Astrocyte of the cerebellum (primary cell): ENCODE results near the gene NXN.
A peak's percentile ranks its signal among the peaks of the same experiment; 100 is the strongest.
"Not testable (repeated sequence)": the region's sequence is repeated elsewhere in the genome, so short reads cannot be mapped to it uniquely, and the experiment has no call there.

Experiments used
- DNase-seq: peaks from one replicate; pipeline ENCODE4 v3.0.0-alpha.2; 2011; ENCODE audit warnings: low read depth
- H3K4me3 ChIP-seq: 2 replicates; pipeline ENCODE4 v1.5.1; 2011; ENCODE audit warnings: mild to moderate bottlenecking, low read depth, low read length, moderate library complexity
- CTCF ChIP-seq: IDR thresholded peaks from 2 replicates; pipeline ENCODE4 v1.5.1; 2012; ENCODE audit warnings: low read length, low read depth, moderate library complexity, mild to moderate bottlenecking; ENCODE audit errors: missing control alignments
- in situ Hi-C: cut with HindIII; loops from 2 replicates; pipeline ENCODE4 v1.10.0; 2017; ENCODE audit warnings: low sequenced_read_pairs

Gene NXN

GRCh38 chr17:924711-925475, 54.7 kb downstream of the NXN start:
- in situ Hi-C loops, result no loop called here
- no peak for TF ChIP-seq CTCF
- DNase-seq, result no peak
- no peak overlapping the region for H3K4me3 ChIP-seq

- H3K4me3 ChIP-seq, DNase-seq, in situ Hi-C loops: not testable (repeated sequence)
Measured at GRCh38 chr17:924306-924705, 55.3 kb downstream of the NXN start.

GRCh38 chr17:923633-924032, 55.9 kb downstream of the NXN start:
- no peak for TF ChIP-seq CTCF
- no peak for DNase-seq
- in situ Hi-C loops, result no loop called here
- H3K4me3 ChIP-seq, result no peak overlapping the region

GRCh38 chr17:921161-921560, 58.4 kb downstream of the NXN start:
- no peak for TF ChIP-seq CTCF
- H3K4me3 ChIP-seq, result no peak overlapping the region
- DNase-seq, result peak; percentile 44
- in situ Hi-C loops, result no loop called here

- no peak for DNase-seq
- in situ Hi-C loops, result no loop called here
- H3K4me3 ChIP-seq, result no peak overlapping the region
- no peak for TF ChIP-seq CTCF
Measured at GRCh38 chr17:920190-920589, 59.4 kb downstream of the NXN start.

- no peak for DNase-seq
- no peak overlapping the region for H3K4me3 ChIP-seq
- in situ Hi-C loops, result no loop called here
- no peak for TF ChIP-seq CTCF
Measured at GRCh38 chr17:917941-918740, 61.4 kb downstream of the NXN start.

- no peak overlapping the region for H3K4me3 ChIP-seq
- DNase-seq, result no peak
- in situ Hi-C loops, result no loop called here
- no peak for TF ChIP-seq CTCF
Measured at GRCh38 chr17:917391-917811, 62.2 kb downstream of the NXN start.
